ENCODE data around the gene DDX17. TPM values are rescaled to one million over a fixed set of nuclear protein-coding genes. Genes with fewer than 3 reads are reported as not detected.

Gene DDX17
- total and polyA plus RNA-seq, 2 experiments from 2014 or later, result 88.0 to 603 TPM

DNA sequence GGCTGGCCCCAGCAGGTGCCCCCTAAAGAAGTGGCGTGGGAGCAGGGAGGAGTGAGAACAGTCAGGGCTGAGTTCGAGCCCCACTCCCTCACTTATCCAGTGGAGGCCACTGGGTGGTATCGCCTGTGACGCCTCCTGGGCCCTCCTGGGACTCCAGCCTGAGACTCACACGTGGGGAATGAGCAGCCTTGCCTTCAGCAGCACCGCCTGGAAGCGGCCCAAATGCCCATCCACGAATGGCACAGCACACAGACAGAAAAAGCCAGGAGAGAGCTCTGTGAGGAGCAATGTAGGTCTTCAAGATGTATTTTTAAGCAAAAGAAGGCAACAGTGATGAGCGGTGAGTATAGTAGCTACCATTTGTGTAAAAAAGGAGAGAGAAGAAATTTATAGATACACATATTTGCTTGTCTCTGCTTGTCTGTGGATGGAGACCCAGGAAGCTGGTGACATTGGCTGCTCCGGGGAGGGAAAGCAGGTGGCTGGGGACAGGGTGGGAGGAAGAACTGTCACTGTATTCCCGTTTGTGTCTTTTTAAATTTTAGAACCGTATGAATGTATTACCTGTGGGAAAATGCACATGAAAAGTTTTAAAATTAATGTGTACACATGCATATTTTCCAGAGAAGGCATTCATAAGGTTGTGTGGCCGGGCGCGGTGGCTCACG is 64.4 kb downstream of the DDX17 start:
- H3K9me2 ChIP-seq (ENCODE audit: insufficient read depth), result no peaks in the 10 kb centered on the region
- Mint-ChIP-seq H3K4me3 (no peak overlapping the region), H3K36me3 (ENCODE audit: low read depth) (no peaks in the 10 kb centered on the region), H3K27ac (no peak overlapping the region), H3K27me3 (ENCODE audit: insufficient read depth, low read depth, poor library complexity) (peaks cover 12% of the 10 kb centered on the region), H3K9me3 (no peaks in the 10 kb centered on the region; the same call in 2 of the 3 replicates), H3K4me1 (peaks cover 5% of the 10 kb centered on the region; the same call in 1 of the 3 replicates)
- no peak for DNase-seq (ENCODE audit: low spot score)
- H3K4me2 ChIP-seq, result no peak overlapping the region
- H3F3A ChIP-seq (replicated peaks; ENCODE audit: low read depth), result no peaks in the 10 kb centered on the region
- no peaks in the 10 kb centered on the region for H4K20me1 ChIP-seq (replicated peaks; ENCODE audit: insufficient read depth)
- no peaks in the 10 kb centered on the region for H3K27me3 ChIP-seq (ENCODE audit: insufficient read depth)
- H3K36me3 ChIP-seq (ENCODE audit: insufficient read depth), result no peaks in the 10 kb centered on the region
- H3K27ac ChIP-seq (ENCODE audit: low read depth), result no peak overlapping the region
- no peaks in the 10 kb centered on the region for H3K79me2 ChIP-seq (replicated peaks; ENCODE audit: insufficient read depth)
- no peak overlapping the region for H2AFZ ChIP-seq
- no peaks in the 10 kb centered on the region for H3K4me1 ChIP-seq (ENCODE audit: insufficient read depth)
- H3K4me3 ChIP-seq, result no peak overlapping the region
- ATAC-seq, result no peak
- TF ChIP-seq, protein P1, sequence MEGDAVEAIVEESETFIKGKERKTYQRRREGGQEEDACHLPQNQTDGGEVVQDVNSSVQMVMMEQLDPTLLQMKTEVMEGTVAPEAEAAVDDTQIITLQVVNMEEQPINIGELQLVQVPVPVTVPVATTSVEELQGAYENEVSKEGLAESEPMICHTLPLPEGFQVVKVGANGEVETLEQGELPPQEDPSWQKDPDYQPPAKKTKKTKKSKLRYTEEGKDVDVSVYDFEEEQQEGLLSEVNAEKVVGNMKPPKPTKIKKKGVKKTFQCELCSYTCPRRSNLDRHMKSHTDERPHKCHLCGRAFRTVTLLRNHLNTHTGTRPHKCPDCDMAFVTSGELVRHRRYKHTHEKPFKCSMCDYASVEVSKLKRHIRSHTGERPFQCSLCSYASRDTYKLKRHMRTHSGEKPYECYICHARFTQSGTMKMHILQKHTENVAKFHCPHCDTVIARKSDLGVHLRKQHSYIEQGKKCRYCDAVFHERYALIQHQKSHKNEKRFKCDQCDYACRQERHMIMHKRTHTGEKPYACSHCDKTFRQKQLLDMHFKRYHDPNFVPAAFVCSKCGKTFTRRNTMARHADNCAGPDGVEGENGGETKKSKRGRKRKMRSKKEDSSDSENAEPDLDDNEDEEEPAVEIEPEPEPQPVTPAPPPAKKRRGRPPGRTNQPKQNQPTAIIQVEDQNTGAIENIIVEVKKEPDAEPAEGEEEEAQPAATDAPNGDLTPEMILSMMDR (conservative IDR thresholded peaks at IDR 0.05; ENCODE audit: low read depth in 2 of 2), result no peak
- TF ChIP-seq JUNB (IDR thresholded peaks at IDR 0.05; ENCODE audit: unreplicated experiment) (no peak), ZNF114 (CRISPR knock-in tag; IDR thresholded peaks at IDR 0.05) (no peak), CREB1 (CRISPR knock-in tag; IDR thresholded peaks at IDR 0.05; ENCODE audit: low read depth) (no peak), REST (IDR thresholded peaks at IDR 0.05; ENCODE audit: unreplicated experiment) (no peak), STAT1 (IDR thresholded peaks at IDR 0.05; ENCODE audit: unreplicated experiment) (no peak), ZNF331 (CRISPR knock-in tag; IDR thresholded peaks at IDR 0.05; ENCODE audit: low read depth) (no peak)
- TF ChIP-seq, protein P2, sequence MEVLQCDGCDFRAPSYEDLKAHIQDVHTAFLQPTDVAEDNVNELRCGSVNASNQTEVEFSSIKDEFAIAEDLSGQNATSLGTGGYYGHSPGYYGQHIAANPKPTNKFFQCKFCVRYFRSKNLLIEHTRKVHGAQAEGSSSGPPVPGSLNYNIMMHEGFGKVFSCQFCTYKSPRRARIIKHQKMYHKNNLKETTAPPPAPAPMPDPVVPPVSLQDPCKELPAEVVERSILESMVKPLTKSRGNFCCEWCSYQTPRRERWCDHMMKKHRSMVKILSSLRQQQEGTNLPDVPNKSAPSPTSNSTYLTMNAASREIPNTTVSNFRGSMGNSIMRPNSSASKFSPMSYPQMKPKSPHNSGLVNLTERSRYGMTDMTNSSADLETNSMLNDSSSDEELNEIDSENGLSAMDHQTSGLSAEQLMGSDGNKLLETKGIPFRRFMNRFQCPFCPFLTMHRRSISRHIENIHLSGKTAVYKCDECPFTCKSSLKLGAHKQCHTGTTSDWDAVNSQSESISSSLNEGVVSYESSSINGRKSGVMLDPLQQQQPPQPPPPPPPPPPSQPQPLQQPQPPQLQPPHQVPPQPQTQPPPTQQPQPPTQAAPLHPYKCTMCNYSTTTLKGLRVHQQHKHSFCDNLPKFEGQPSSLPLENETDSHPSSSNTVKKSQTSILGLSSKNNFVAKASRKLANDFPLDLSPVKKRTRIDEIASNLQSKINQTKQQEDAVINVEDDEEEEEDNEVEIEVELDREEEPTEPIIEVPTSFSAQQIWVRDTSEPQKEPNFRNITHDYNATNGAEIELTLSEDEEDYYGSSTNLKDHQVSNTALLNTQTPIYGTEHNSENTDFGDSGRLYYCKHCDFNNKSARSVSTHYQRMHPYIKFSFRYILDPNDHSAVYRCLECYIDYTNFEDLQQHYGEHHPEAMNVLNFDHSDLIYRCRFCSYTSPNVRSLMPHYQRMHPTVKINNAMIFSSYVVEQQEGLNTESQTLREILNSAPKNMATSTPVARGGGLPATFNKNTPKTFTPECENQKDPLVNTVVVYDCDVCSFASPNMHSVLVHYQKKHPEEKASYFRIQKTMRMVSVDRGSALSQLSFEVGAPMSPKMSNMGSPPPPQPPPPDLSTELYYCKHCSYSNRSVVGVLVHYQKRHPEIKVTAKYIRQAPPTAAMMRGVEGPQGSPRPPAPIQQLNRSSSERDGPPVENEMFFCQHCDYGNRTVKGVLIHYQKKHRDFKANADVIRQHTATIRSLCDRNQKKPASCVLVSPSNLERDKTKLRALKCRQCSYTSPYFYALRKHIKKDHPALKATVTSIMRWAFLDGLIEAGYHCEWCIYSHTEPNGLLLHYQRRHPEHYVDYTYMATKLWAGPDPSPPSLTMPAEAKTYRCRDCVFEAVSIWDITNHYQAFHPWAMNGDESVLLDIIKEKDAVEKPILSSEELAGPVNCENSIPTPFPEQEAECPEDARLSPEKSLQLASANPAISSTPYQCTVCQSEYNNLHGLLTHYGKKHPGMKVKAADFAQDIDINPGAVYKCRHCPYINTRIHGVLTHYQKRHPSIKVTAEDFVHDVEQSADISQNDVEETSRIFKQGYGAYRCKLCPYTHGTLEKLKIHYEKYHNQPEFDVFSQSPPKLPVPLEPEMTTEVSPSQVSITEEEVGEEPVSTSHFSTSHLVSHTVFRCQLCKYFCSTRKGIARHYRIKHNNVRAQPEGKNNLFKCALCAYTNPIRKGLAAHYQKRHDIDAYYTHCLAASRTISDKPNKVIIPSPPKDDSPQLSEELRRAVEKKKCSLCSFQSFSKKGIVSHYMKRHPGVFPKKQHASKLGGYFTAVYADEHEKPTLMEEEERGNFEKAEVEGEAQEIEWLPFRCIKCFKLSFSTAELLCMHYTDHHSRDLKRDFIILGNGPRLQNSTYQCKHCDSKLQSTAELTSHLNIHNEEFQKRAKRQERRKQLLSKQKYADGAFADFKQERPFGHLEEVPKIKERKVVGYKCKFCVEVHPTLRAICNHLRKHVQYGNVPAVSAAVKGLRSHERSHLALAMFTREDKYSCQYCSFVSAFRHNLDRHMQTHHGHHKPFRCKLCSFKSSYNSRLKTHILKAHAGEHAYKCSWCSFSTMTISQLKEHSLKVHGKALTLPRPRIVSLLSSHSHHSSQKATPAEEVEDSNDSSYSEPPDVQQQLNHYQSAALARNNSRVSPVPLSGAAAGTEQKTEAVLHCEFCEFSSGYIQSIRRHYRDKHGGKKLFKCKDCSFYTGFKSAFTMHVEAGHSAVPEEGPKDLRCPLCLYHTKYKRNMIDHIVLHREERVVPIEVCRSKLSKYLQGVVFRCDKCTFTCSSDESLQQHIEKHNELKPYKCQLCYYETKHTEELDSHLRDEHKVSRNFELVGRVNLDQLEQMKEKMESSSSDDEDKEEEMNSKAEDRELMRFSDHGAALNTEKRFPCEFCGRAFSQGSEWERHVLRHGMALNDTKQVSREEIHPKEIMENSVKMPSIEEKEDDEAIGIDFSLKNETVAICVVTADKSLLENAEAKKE (CRISPR knock-in tag; IDR thresholded peaks at IDR 0.05), result no peak
- TF ChIP-seq, protein P3, sequence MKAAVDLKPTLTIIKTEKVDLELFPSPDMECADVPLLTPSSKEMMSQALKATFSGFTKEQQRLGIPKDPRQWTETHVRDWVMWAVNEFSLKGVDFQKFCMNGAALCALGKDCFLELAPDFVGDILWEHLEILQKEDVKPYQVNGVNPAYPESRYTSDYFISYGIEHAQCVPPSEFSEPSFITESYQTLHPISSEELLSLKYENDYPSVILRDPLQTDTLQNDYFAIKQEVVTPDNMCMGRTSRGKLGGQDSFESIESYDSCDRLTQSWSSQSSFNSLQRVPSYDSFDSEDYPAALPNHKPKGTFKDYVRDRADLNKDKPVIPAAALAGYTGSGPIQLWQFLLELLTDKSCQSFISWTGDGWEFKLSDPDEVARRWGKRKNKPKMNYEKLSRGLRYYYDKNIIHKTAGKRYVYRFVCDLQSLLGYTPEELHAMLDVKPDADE (IDR thresholded peaks at IDR 0.05), result no peak

All from GM23338 (cell line).